Amniotic stem cell (primary cell): ENCODE measurements around the gene RBM10.
"Not testable (repeated sequence)": the region's sequence is repeated elsewhere in the genome, so short reads cannot be mapped to it uniquely, and the experiment has no call there.

Source experiments
- DNase-seq: peaks from one replicate; lab custom pipeline; 2025; lab: John Stamatoyannopoulos, UW

The RBM10 gene

GRCh38 chrX:47144626-47145394 lies at the start of gene RBM10, which contains the start of gene NDUFB11:
Gene RBM10, plus strand, starts transcription at chrX:47145221. Its CDS starts 2,261 bp downstream, at chrX:47147482.
Gene NDUFB11, minus strand, starts transcription at chrX:47144702. Its CDS starts 23 bp downstream, at chrX:47144679.
- peak; percentile 82 for DNase-seq

- DNase-seq = no peak
Measured at GRCh38 chrX:47097018-47097417, 48.0 kb upstream of the RBM10 start.

GRCh38 chrX:47098338-47099094 lies 46.5 kb upstream of the RBM10 start:
- DNase-seq = no peak

GRCh38 chrX:47101206-47101605 lies 43.8 kb upstream of the RBM10 start:
- DNase-seq = no peak

- not testable (repeated sequence) for DNase-seq
Measured at GRCh38 chrX:47110936-47111615, 33.9 kb upstream of the RBM10 start.

GRCh38 chrX:47112316-47112954 lies 32.6 kb upstream of the RBM10 start:
- DNase-seq = no peak

GRCh38 chrX:47116551-47117110 lies 28.4 kb upstream of the RBM10 start:
- not testable (repeated sequence) for DNase-seq

GRCh38 chrX:47124466-47124865 lies 20.6 kb upstream of the RBM10 start:
- DNase-seq = not testable (repeated sequence)

- DNase-seq = peak; percentile 76
Measured at GRCh38 chrX:47129157-47129898, 15.7 kb upstream of the RBM10 start.

GRCh38 chrX:47129899-47130358 lies 15.1 kb upstream of the RBM10 start:
- DNase-seq = no peak

- DNase-seq = no peak
Measured at GRCh38 chrX:47133493-47133892, 11.5 kb upstream of the RBM10 start.

- not testable (repeated sequence) for DNase-seq
Measured at GRCh38 chrX:47135650-47136049, 9.4 kb upstream of the RBM10 start.

GRCh38 chrX:47138171-47138570 lies 6.8 kb upstream of the RBM10 start:
- DNase-seq = no peak

- no peak for DNase-seq
Measured at GRCh38 chrX:47143894-47144625, 961 bp upstream of the RBM10 start.

GRCh38 chrX:47145395-47146120 lies 537 bp downstream of the RBM10 start:
- no peak for DNase-seq

- DNase-seq = no peak
Measured at GRCh38 chrX:47146121-47146935, 1.3 kb downstream of the RBM10 start.

GRCh38 chrX:47146936-47147859 lies 2.2 kb downstream of the RBM10 start:
- DNase-seq = no peak
